ENCODE measurements around the gene SNURF. TPM values are rescaled to one million over a fixed set of nuclear protein-coding genes. Genes with fewer than 3 reads are reported as not detected.
"Not testable (repeated sequence)": the region's sequence is repeated elsewhere in the genome, so short reads cannot be mapped to it uniquely, and the experiment has no call there.

SNURF gene
- total RNA-seq, 1 donor from 2014 or later: 20.5 TPM

DNA sequence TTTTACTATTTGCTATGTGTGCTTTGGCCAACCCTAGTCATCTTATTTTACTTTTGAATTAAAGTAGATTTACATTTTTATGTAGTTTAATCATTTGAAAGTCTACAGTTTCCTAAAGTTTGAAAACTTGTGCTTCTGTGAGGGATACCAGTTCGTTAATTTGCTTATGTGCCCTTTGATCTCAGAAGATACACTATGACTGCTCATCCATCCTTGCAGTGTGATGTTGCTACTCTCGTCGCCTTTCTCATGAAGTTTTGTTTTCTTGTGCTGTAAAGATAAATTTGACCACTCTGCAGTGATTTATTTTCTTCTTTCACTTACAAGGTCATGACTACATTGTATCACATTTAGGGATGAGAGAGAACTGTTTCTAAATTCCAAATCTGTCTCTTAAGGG lies 16.3 kb downstream of the SNURF start:
- Mint-ChIP-seq H3K27ac (ENCODE audit: unreplicated experiment) (no peak overlapping the region), H3K4me1 (ENCODE audit: unreplicated experiment) (no peaks in the 10 kb centered on the region), H3K36me3 (ENCODE audit: unreplicated experiment) (peaks cover 49% of the 10 kb centered on the region), H3K27me3 (ENCODE audit: unreplicated experiment) (no peaks in the 10 kb centered on the region), H3K9me3 (ENCODE audit: unreplicated experiment) (peaks cover 22% of the 10 kb centered on the region), H3K4me3 (ENCODE audit: unreplicated experiment) (no peak overlapping the region)
- DNase-seq (ENCODE audit: extremely low spot score, unreplicated experiment): no peak
- TF ChIP-seq, protein P1, sequence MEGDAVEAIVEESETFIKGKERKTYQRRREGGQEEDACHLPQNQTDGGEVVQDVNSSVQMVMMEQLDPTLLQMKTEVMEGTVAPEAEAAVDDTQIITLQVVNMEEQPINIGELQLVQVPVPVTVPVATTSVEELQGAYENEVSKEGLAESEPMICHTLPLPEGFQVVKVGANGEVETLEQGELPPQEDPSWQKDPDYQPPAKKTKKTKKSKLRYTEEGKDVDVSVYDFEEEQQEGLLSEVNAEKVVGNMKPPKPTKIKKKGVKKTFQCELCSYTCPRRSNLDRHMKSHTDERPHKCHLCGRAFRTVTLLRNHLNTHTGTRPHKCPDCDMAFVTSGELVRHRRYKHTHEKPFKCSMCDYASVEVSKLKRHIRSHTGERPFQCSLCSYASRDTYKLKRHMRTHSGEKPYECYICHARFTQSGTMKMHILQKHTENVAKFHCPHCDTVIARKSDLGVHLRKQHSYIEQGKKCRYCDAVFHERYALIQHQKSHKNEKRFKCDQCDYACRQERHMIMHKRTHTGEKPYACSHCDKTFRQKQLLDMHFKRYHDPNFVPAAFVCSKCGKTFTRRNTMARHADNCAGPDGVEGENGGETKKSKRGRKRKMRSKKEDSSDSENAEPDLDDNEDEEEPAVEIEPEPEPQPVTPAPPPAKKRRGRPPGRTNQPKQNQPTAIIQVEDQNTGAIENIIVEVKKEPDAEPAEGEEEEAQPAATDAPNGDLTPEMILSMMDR (IDR thresholded peaks at IDR 0.05): no peak

DNA sequence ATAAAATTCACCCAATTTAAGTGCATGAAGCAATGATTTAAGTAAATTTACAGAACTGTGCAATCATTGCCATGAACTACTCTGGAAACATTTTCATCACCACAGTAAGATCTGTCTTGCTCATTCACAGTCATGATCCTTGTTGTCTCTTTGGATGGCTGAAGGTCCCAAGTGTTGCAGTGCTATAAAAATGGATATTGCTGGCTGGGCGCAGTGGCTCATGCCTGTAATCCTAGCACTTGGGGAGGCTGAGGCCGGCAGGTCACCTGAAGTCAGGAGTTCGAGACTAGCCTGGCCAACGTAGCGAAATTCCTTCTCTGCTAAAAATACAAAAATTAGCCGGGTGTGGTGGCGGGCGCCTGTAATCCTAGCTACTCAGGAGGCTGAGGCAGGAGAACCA lies 17.0 kb downstream of the SNURF start:
- TF ChIP-seq, protein P1 (IDR thresholded peaks at IDR 0.05): no peak
- Mint-ChIP-seq H3K4me1 (ENCODE audit: unreplicated experiment) (no peaks in the 10 kb centered on the region), H3K9me3 (ENCODE audit: unreplicated experiment) (peaks cover 29% of the 10 kb centered on the region), H3K36me3 (ENCODE audit: unreplicated experiment) (peaks cover 52% of the 10 kb centered on the region), H3K4me3 (ENCODE audit: unreplicated experiment) (no peak overlapping the region), H3K27me3 (ENCODE audit: unreplicated experiment) (no peaks in the 10 kb centered on the region), H3K27ac (ENCODE audit: unreplicated experiment) (no peak overlapping the region)
- DNase-seq (ENCODE audit: extremely low spot score, unreplicated experiment): no peak

DNA sequence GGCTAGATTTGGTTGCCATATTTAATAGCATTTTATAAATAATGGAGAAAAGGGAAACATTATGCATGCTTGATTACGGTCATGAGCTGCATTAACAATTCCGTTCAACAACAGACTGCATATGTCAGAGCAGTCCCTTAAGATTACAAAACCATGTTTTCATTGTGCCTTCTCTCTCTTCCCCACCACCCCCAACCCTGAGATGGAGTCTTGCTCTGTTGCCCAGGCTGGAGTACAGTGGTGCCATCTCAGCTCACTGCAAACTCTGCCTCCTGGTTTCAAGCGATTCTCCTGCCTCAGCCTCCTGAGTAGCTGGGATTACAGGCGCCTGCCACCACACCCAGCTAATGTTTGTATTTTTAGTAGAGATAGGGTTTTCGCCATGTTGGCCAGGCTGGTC lies 17.9 kb downstream of the SNURF start:
- H3K36me3 Mint-ChIP-seq (ENCODE audit: unreplicated experiment): peaks cover 50% of the 10 kb centered on the region
- not testable (repeated sequence) for H3K27me3 Mint-ChIP-seq (ENCODE audit: unreplicated experiment); H3K27ac Mint-ChIP-seq (ENCODE audit: unreplicated experiment); H3K4me3 Mint-ChIP-seq (ENCODE audit: unreplicated experiment); H3K4me1 Mint-ChIP-seq (ENCODE audit: unreplicated experiment); DNase-seq (ENCODE audit: extremely low spot score, unreplicated experiment)
- H3K9me3 Mint-ChIP-seq (ENCODE audit: unreplicated experiment): peaks cover 32% of the 10 kb centered on the region

DNA sequence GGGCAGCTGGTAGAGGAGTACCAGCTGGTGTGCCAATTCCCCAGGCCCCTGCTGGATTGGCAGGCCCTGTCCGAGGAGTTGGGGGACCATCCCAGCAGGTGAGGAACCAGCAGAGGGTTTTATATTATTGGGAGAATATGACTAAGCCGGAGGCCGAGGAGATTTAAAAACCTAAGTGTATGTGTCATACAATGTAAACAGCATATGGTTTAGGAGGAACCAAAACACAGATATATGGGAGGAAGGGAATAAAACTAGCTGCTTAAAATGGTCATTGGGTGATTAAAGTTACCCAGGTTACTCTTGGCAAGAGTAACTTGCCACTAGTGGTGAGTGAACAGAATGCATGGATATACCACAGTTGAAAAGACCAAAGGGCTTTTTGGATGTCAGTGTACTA lies 22.1 kb downstream of the SNURF start:
- TF ChIP-seq, protein P1 (IDR thresholded peaks at IDR 0.05): no peak
- no peak overlapping the region for H3K27ac Mint-ChIP-seq (ENCODE audit: unreplicated experiment)
- peaks cover 30% of the 10 kb centered on the region for H3K9me3 Mint-ChIP-seq (ENCODE audit: unreplicated experiment)
- no peaks in the 10 kb centered on the region for H3K4me1 Mint-ChIP-seq (ENCODE audit: unreplicated experiment)
- peaks cover 52% of the 10 kb centered on the region for H3K36me3 Mint-ChIP-seq (ENCODE audit: unreplicated experiment)
- no peak overlapping the region for H3K4me3 Mint-ChIP-seq (ENCODE audit: unreplicated experiment)
- DNase-seq (ENCODE audit: extremely low spot score, unreplicated experiment): no peak
- H3K27me3 Mint-ChIP-seq (ENCODE audit: unreplicated experiment): no peaks in the 10 kb centered on the region

DNA sequence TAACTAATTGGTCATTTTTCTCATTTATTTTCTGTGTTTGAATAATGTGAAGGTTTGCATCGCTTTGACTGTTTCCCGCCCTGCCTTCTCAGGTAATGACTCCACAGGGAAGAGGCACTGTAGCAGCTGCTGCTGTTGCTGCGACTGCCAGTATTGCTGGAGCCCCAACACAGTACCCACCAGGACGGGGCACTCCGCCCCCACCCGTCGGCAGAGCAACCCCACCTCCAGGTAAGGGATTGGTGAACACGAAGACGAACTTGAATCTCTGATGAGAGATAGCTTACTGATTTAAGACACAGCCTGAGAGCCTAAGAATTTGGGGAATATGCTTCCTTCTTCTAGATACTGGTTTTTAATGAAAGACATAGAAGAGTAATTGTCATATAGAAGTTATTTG lies 22.9 kb downstream of the SNURF start:
- peaks cover 34% of the 10 kb centered on the region for H3K9me3 Mint-ChIP-seq (ENCODE audit: unreplicated experiment)
- no peak for DNase-seq (ENCODE audit: extremely low spot score, unreplicated experiment)
- TF ChIP-seq, protein P1 (IDR thresholded peaks at IDR 0.05): no peak
- no peaks in the 10 kb centered on the region for H3K4me1 Mint-ChIP-seq (ENCODE audit: unreplicated experiment)
- no peak overlapping the region for H3K4me3 Mint-ChIP-seq (ENCODE audit: unreplicated experiment)
- peaks cover 57% of the 10 kb centered on the region for H3K36me3 Mint-ChIP-seq (ENCODE audit: unreplicated experiment)
- H3K27me3 Mint-ChIP-seq (ENCODE audit: unreplicated experiment): no peaks in the 10 kb centered on the region
- no peak overlapping the region for H3K27ac Mint-ChIP-seq (ENCODE audit: unreplicated experiment)

DNA sequence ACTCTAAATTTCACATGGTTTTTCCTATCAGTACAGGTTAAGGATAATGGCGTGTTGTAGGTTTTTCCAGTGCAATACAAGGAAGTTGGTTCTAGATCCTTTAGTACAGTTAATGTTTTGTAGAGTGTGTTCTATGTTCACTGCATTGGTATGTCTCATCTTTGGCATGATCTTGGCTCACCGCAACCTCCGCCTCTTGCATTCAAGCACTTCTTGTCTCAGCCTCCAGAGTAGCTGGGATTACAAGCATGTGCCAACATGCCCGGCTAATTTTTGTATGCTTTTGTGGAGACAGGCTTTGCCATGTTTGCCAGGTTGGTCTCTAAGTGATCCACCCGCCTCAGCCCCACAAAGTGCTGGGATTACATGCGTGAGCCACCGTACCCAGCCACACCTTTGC lies 30.4 kb downstream of the SNURF start:
- H3K9me3 Mint-ChIP-seq (ENCODE audit: unreplicated experiment): peaks cover 50% of the 10 kb centered on the region
- no peak for DNase-seq (ENCODE audit: extremely low spot score, unreplicated experiment)
- H3K4me3 Mint-ChIP-seq (ENCODE audit: unreplicated experiment): no peak overlapping the region
- no peak overlapping the region for H3K27ac Mint-ChIP-seq (ENCODE audit: unreplicated experiment)
- TF ChIP-seq, protein P1 (IDR thresholded peaks at IDR 0.05): no peak
- H3K36me3 Mint-ChIP-seq (ENCODE audit: unreplicated experiment): peaks cover 46% of the 10 kb centered on the region
- no peaks in the 10 kb centered on the region for H3K4me1 Mint-ChIP-seq (ENCODE audit: unreplicated experiment)
- H3K27me3 Mint-ChIP-seq (ENCODE audit: unreplicated experiment): no peaks in the 10 kb centered on the region
